HG03565 (cell line): ENCODE results near the gene UNC50.
A peak's percentile ranks its signal among the peaks of the same experiment; 100 is the strongest.
"Not testable (repeated sequence)": the region's sequence is repeated elsewhere in the genome, so short reads cannot be mapped to it uniquely, and the experiment has no call there.

ENCODE experiments used
- ATAC-seq: cut with Tn5 transposase; IDR thresholded peaks from one replicate; pipeline ENCODE4 v1.9.1; 2021; ENCODE audit warnings: mild to moderate bottlenecking, moderate library complexity; ENCODE audit not compliant: unreplicated experiment

The UNC50 gene

GRCh38 chr2:98576666-98577312, 31.6 kb upstream of the UNC50 start:
- ATAC-seq, result no peak

- ATAC-seq, result no peak
These were observed 31.1 kb upstream of the UNC50 start for GRCh38 chr2:98577313-98577712.

GRCh38 chr2:98578231-98578630, 30.2 kb upstream of the UNC50 start:
- no peak for ATAC-seq

GRCh38 chr2:98579926-98580325, 28.5 kb upstream of the UNC50 start:
- ATAC-seq, result no peak

- no peak for ATAC-seq
These were observed 27.6 kb upstream of the UNC50 start for GRCh38 chr2:98580656-98581284.

GRCh38 chr2:98582523-98582922, 25.9 kb upstream of the UNC50 start:
- no peak for ATAC-seq

GRCh38 chr2:98583276-98583675, 25.1 kb upstream of the UNC50 start:
- ATAC-seq, result no peak

GRCh38 chr2:98583816-98584618, 24.4 kb upstream of the UNC50 start:
- ATAC-seq, result no peak

- no peak for ATAC-seq
These were observed 23.0 kb upstream of the UNC50 start for GRCh38 chr2:98585386-98585785.

- no peak for ATAC-seq
These were observed 21.7 kb upstream of the UNC50 start for GRCh38 chr2:98586551-98587140.

- no peak for ATAC-seq
These were observed 19.4 kb upstream of the UNC50 start for GRCh38 chr2:98588880-98589431.

- no peak for ATAC-seq
These were observed 18.9 kb upstream of the UNC50 start for GRCh38 chr2:98589489-98589888.

- ATAC-seq, result no peak
These were observed 15.8 kb upstream of the UNC50 start for GRCh38 chr2:98592565-98592964.

GRCh38 chr2:98594665-98595064, 13.7 kb upstream of the UNC50 start:
- ATAC-seq, result not testable (repeated sequence)

GRCh38 chr2:98598781-98599428, 9.5 kb upstream of the UNC50 start:
- no peak for ATAC-seq

- peak; percentile 66 for ATAC-seq
These were observed 6.8 kb upstream of the UNC50 start for GRCh38 chr2:98601532-98602132.

- no peak for ATAC-seq
These were observed 3.8 kb upstream of the UNC50 start for GRCh38 chr2:98604547-98604946.

- no peak for ATAC-seq
These were observed 3.3 kb upstream of the UNC50 start for GRCh38 chr2:98605076-98605475.

GRCh38 chr2:98606431-98606830, 2.0 kb upstream of the UNC50 start:
- no peak for ATAC-seq

GRCh38 chr2:98607104-98607503, 1.3 kb upstream of the UNC50 start:
- no peak for ATAC-seq
